GM21367 (cell line): ENCODE data around the gene ISM2.

ENCODE experiments used
- ATAC-seq: cut with Tn5 transposase; IDR thresholded peaks from one replicate; pipeline ENCODE4 v1.9.1; 2021; ENCODE audit not compliant: unreplicated experiment

The ISM2 gene

DNA sequence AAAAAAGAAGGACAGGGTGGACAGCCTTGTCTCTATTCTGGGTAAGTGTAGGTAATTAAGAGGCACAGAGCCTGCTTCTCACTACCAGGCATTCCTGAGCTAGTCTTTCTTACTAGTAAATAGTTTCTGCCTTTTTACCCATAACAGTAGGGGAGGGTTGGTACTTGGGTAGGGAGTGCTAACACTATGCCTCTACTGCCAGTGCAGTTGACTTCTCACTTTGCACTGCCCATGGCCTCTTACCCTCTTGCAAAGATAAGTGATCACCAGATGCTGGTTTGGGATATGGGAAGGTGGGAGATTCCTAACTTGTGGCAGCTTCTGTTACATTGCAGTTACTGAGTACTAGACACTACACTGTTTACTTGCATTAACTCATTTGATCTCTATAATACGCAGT is 29.1 kb downstream of the ISM2 start:
- ATAC-seq: no peak

- no peak for ATAC-seq
Observed at GRCh38 chr14:77469067-77469505, 29.5 kb downstream of the ISM2 start.

DNA sequence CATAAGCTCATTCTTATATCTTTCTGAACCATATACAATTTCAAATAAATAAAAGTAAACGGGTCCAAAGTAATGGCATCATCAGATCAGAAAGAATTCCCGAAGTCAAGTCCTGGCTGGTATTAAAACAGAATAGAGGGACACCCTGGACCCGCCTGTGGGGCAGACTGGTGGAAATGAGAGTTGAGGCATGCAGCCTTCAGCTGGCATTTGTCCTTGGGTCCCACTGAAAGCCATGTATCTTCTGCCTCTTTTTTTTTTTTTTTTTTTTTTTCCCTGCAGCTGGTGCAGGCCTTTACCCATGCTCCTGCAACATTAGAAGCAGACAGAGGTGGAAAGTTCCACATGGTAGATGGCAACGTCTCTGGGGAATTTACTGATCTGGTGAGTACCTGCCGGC is 30.8 kb downstream of the ISM2 start:
- no peak for ATAC-seq

GRCh38 chr14:77459072-77459723 is 39.4 kb downstream of the ISM2 start:
- no peak for ATAC-seq

DNA sequence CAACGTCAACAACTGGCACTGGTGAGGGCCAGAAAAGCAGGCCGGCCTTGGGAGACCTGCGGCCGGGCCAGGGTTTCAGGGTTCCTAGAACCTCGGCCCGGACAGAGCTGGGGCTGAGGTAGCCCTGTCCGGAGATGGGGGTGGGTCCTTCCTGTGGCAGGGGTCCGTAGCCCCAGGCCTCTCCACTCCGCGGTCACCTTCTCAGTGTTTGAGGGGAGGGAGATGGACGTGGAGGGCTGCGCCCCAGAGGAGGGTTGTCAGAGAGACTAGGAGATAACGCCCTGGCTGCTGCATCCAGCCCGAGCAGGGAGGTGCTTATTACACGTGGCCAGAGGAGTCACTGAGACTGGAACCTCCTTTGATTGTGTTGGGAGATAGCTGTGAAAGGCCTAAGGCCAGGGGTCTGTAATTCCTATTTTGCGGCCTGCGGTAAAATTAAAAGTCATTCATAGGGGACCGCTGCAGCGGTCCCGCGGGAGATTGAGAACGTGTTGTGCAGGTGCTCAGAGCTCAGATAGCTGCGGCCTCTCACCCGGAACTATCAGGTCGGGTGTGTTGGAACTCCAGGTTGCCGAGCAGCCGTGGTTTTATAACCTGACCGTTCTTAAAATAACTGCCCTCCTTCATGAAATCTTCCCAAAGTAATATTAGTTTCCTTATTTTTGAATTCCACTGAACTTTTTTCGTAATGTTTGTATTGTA is 40.2 kb downstream of the ISM2 start:
- peak; percentile 13 for ATAC-seq

DNA sequence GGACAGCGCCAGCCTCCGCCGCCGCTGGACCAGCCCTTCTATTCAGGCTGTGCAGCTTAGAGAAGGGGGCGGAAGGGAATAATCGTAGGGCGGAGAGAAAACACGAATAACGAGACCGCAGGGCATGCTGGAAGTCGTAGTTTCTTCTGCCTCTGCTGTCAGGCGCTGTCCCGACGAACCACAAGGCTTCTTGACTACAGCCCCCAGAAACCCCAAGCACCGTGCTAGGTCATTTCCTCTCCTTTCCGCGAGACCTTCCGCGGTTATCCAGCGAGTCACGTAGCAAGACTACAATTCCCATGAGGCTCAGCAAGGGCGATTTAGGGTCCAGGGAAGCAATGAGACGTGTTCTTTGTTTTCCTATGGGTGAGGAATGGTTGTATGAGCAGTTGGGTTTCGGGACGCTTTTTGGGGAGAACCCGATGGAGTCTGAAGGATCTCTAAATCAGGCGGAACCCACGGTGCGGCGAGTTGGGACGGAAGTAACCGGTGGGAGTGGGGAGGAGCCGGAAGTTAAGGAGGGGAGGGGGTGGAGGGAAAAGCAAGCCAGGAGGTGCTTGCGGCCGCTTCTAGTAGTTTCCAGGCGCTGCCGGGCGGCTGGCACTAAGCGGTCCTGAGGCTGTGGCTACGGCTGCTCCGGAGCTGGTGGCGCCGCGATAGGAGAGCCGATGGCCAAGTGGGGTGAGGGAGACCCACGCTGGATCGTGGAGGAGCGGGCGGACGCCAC is 40.9 kb downstream of the ISM2 start, which contains the start of the genes AHSA1 and VIPAS39:
AHSA1 (plus strand) TSS at position 572 of the 727 bp plus-strand sequence; CDS start at position 669, 97 bp downstream.
VIPAS39 (minus strand) TSS at position 80 of the 727 bp plus-strand sequence. CDS start 3,499 bp downstream, outside the sequence.
- ATAC-seq: peak; percentile 87

- no peak for ATAC-seq
Observed at GRCh38 chr14:77457115-77457521, 41.5 kb downstream of the ISM2 start.

- no peak for ATAC-seq
Observed at GRCh38 chr14:77455966-77456640, 42.5 kb downstream of the ISM2 start.

DNA sequence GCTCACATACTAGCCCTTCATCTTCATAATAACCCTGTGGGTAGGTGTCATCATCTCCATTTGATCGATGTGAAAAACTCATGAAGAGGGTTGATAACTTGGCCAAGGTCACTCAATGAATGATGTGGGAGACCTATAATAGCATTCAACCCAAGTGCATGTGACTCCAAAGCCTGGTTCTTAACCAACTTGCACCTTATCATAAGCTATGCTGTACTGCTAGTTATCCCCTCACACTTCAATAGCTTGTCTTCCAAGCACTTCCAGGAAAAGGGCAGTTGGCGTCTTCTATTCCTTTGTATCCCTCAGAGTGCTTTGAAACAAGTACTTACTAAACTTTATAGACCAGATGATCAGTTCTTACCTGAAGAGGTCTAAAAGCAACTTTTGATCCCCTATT is 56.4 kb downstream of the ISM2 start:
- ATAC-seq: no peak

DNA sequence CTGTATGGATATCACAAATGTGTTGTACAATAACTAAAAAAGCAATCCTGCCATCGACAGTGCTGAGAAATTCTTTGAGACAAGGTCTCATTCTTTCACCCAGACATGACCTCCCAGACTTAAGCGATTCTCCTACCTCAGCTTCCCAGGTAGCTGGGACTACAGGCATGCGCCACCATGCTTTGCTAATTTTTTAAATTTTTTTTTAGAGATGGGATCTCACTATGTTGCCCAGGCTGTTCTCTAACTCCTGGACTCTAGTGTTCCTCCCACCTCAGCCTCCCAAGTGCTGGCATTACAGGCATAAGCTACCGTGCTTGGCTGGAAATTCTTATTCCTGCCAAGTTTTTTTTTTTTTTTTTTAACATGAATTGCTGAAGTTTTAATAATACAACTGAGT is 58.8 kb downstream of the ISM2 start:
- no peak for ATAC-seq

GRCh38 chr14:77438596-77438995 is 60.0 kb downstream of the ISM2 start:
- no peak for ATAC-seq

- no peak for ATAC-seq
Observed at GRCh38 chr14:77436042-77436441, 62.6 kb downstream of the ISM2 start.

DNA sequence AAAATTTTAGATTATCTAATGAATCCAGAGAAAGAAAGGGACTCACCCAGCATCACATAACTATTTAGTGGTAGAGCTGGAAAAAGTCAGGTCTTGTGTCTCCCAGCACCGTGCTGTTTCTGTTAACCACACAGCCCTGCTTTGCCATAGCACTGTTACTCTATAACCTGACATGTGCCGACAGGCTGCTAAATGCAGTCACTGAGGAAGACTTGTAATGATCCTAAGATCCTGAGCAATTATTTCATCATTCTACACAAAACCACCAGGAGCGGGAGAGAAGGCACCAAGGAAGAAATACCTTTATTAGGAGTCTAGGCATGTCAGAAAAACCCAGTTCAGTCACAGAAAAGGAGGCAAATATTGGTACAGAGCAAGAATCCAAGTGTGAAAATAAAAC is 72.2 kb downstream of the ISM2 start:
- ATAC-seq: no peak

- ATAC-seq: no peak
Observed at GRCh38 chr14:77424862-77425261, 73.8 kb downstream of the ISM2 start.
